ENCODE results near the gene INPP4B.

INPP4B gene

DNA sequence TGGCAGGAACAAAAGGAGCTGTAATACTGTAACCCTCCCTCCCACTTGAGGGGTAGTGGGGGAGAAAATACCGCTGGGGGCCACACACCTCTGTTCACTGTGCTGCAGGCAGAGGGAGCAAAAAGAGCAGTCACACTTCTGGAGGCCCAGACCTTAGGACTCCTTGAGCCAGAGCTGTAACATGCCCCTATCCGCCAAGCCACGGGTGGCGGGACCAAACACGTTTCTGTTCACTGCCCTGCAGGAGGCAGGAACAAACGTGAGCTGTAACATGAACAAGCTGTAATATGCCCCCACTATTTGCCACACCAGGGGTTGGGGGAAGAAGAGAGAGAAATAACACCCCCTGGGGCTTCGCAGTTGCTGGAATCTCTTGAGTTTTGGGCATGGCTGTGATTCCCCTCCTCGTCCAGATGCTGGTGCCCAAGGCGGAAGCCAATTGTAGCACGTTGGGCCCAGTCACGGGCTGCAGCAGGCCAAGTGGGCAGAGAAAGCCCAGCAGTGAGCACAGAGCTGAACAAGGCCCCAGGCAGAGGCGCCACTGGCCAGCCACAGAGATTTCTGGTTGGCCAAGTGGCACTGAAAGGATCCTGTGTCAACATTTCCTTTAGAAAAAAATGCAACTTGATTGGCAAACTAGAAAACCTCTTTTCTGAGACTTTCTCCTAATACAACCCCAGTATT, 509.7 kb downstream of the INPP4B start:
- TF ChIP-seq, protein P1, sequence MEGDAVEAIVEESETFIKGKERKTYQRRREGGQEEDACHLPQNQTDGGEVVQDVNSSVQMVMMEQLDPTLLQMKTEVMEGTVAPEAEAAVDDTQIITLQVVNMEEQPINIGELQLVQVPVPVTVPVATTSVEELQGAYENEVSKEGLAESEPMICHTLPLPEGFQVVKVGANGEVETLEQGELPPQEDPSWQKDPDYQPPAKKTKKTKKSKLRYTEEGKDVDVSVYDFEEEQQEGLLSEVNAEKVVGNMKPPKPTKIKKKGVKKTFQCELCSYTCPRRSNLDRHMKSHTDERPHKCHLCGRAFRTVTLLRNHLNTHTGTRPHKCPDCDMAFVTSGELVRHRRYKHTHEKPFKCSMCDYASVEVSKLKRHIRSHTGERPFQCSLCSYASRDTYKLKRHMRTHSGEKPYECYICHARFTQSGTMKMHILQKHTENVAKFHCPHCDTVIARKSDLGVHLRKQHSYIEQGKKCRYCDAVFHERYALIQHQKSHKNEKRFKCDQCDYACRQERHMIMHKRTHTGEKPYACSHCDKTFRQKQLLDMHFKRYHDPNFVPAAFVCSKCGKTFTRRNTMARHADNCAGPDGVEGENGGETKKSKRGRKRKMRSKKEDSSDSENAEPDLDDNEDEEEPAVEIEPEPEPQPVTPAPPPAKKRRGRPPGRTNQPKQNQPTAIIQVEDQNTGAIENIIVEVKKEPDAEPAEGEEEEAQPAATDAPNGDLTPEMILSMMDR (IDR thresholded peaks at IDR 0.05; ENCODE audit: low read length): no peak
- TF ChIP-seq EZH2 (IDR thresholded peaks at IDR 0.05; ENCODE audit: borderline replicate concordance, low read length): no peak
- H3F3A ChIP-seq (ENCODE audit: insufficient read depth, low read length): no peaks in the 10 kb centered on the region

GRCh38 chr4:142334931-142335330, 511.2 kb downstream of the INPP4B start:
- no peak overlapping the region for H3K4me3 ChIP-seq (ENCODE audit: low read depth, low read length, poor library complexity, severe bottlenecking)
- TF ChIP-seq, protein P1 (IDR thresholded peaks at IDR 0.05; ENCODE audit: low read length): no peak
- no peak for TF ChIP-seq EZH2 (IDR thresholded peaks at IDR 0.05; ENCODE audit: borderline replicate concordance, low read length)

More for the DNA sequence above, 509.7 kb downstream of the INPP4B start:
- Histone ChIP-seq H4K20me1 (ENCODE audit: insufficient read depth, low read length) (no peaks in the 10 kb centered on the region), H3K79me2 (ENCODE audit: insufficient read depth, low read length) (no peaks in the 10 kb centered on the region), H3K9me3 (ENCODE audit: low read length) (no peaks in the 10 kb centered on the region), H3K4me3 (ENCODE audit: low read depth, low read length, poor library complexity, severe bottlenecking) (no peak overlapping the region), H2AFZ (ENCODE audit: low read length) (no peak overlapping the region), H3K4me1 (ENCODE audit: insufficient read depth, low read length, severe bottlenecking) (no peaks in the 10 kb centered on the region), H3K36me3 (ENCODE audit: insufficient read depth, low read length) (no peaks in the 10 kb centered on the region), H3K9me2 (ENCODE audit: low read depth, low read length) (no peaks in the 10 kb centered on the region), H3K27me3 (ENCODE audit: insufficient read depth, low read length) (no peaks in the 10 kb centered on the region), H3K27ac (ENCODE audit: low read depth, low read length, poor library complexity, severe bottlenecking) (no peak overlapping the region), H3K4me2 (ENCODE audit: low read length) (no peak overlapping the region), H3K9ac (ENCODE audit: low read length) (no peak overlapping the region)

GRCh38 chr4:142331646-142332045, 514.5 kb downstream of the INPP4B start:
- Histone ChIP-seq H2AFZ (ENCODE audit: low read length) (no peak overlapping the region), H3K79me2 (ENCODE audit: insufficient read depth, low read length) (no peaks in the 10 kb centered on the region), H3K27ac (ENCODE audit: low read depth, low read length, poor library complexity, severe bottlenecking) (no peak overlapping the region), H3K9ac (ENCODE audit: low read length) (no peak overlapping the region), H3K27me3 (ENCODE audit: insufficient read depth, low read length) (no peaks in the 10 kb centered on the region), H3K9me2 (ENCODE audit: low read depth, low read length) (no peaks in the 10 kb centered on the region), H3K9me3 (ENCODE audit: low read length) (no peaks in the 10 kb centered on the region), H3K36me3 (ENCODE audit: insufficient read depth, low read length) (no peaks in the 10 kb centered on the region), H3K4me1 (ENCODE audit: insufficient read depth, low read length, severe bottlenecking) (no peaks in the 10 kb centered on the region), H3K4me2 (ENCODE audit: low read length) (no peak overlapping the region), H3F3A (ENCODE audit: insufficient read depth, low read length) (no peaks in the 10 kb centered on the region), H4K20me1 (ENCODE audit: insufficient read depth, low read length) (no peaks in the 10 kb centered on the region), H3K4me3 (ENCODE audit: low read depth, low read length, poor library complexity, severe bottlenecking) (no peak overlapping the region)
- TF ChIP-seq, protein P1 (IDR thresholded peaks at IDR 0.05; ENCODE audit: low read length): no peak
- TF ChIP-seq EZH2 (IDR thresholded peaks at IDR 0.05; ENCODE audit: borderline replicate concordance, low read length): no peak

More at GRCh38 chr4:142334931-142335330, 511.2 kb downstream of the INPP4B start:
- H3K27ac ChIP-seq (ENCODE audit: low read depth, low read length, poor library complexity, severe bottlenecking): no peak overlapping the region
- no peaks in the 10 kb centered on the region for H3K79me2 ChIP-seq (ENCODE audit: insufficient read depth, low read length)
- no peaks in the 10 kb centered on the region for H3K27me3 ChIP-seq (ENCODE audit: insufficient read depth, low read length)
- H3K9ac ChIP-seq (ENCODE audit: low read length): no peak overlapping the region
- no peak overlapping the region for H2AFZ ChIP-seq (ENCODE audit: low read length)
- no peaks in the 10 kb centered on the region for H3K9me2 ChIP-seq (ENCODE audit: low read depth, low read length)
- H4K20me1 ChIP-seq (ENCODE audit: insufficient read depth, low read length): no peaks in the 10 kb centered on the region
- H3F3A ChIP-seq (ENCODE audit: insufficient read depth, low read length): no peaks in the 10 kb centered on the region
- no peaks in the 10 kb centered on the region for H3K9me3 ChIP-seq (ENCODE audit: low read length)
- H3K4me2 ChIP-seq (ENCODE audit: low read length): no peak overlapping the region
- H3K4me1 ChIP-seq (ENCODE audit: insufficient read depth, low read length, severe bottlenecking): no peaks in the 10 kb centered on the region
- no peaks in the 10 kb centered on the region for H3K36me3 ChIP-seq (ENCODE audit: insufficient read depth, low read length)
